ENCODE results near the gene PLK2. TPM values are rescaled to one million over a fixed set of nuclear protein-coding genes. Genes with fewer than 3 reads are reported as not detected.

The PLK2 gene
- total RNA-seq, 4 donors from 2014 or later, result 18.2 to 61.4 (median 36.4) TPM

DNA sequence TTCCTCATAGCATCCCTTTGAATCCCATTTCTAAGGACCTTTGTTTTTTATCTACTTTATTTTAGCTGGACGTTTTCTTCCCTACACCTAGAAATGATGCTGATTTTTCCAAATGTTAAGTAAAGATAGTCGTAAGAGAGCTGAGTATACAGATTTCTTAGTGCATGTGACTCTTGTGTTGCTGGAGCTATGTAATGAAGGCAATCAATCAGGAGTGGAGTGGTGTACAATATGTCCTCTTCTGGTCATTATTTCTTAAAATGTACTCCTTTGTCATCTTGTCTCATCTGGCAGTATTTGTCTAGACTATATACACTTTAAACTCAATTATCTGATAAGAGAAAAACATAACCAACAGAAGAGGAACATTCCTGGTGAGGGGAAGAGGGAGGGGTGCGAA is 44.9 kb upstream of the PLK2 start:
- Histone ChIP-seq H3K4me1 (no peaks in the 10 kb centered on the region), H3K36me3 (no peaks in the 10 kb centered on the region)
- WGBS, 2 donors (ENCODE audit: low coverage in 1 of 2), result 39 to 81% methylated on average over 2 to 3 of the region's 3 CpGs

DNA sequence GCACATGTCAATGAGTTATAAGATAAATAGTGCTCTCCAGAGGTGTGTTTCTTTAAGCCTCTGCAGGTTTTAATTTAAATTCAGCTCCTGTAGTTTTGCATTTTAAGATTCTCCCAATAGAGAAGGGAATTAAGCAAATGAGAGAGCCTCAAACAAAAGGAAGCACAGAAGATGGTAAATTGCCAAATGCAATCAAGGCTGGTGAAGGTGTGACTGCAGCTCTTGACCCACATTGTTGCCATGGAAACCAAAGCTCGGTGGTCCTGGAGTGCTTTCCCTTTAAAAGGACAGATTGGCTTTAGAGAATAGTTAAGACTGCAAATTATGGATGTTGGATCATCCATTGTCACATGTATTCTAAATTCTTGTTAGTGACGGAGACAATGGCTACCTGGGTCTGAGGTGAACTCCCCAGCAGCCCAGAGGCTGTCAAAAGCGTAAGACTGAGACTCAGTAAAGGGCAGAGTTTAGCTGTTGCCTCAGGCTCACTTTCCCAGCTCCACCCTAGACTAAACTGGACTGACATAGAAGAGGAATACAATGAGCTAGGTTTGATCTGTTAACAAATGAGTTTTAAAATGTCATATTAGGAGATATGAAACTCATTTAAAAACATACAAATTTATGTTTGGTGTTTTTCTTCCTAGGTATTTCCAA is 43.6 kb upstream of the PLK2 start:
- no peaks in the 10 kb centered on the region for H3K9me3 ChIP-seq
- 58 to 80% methylated on average over 1 to 3 of the region's 3 CpGs for WGBS, 2 donors (ENCODE audit: low coverage in 1 of 2)
- no peak overlapping the region for H3K4me3 ChIP-seq
- no peak overlapping the region for H3K27ac ChIP-seq
- H3K27me3 ChIP-seq, result no peaks in the 10 kb centered on the region
- H3K4me1 ChIP-seq, result no peaks in the 10 kb centered on the region
- H3K36me3 ChIP-seq, result no peaks in the 10 kb centered on the region
- ATAC-seq, result no peak
- TF ChIP-seq, protein P1, sequence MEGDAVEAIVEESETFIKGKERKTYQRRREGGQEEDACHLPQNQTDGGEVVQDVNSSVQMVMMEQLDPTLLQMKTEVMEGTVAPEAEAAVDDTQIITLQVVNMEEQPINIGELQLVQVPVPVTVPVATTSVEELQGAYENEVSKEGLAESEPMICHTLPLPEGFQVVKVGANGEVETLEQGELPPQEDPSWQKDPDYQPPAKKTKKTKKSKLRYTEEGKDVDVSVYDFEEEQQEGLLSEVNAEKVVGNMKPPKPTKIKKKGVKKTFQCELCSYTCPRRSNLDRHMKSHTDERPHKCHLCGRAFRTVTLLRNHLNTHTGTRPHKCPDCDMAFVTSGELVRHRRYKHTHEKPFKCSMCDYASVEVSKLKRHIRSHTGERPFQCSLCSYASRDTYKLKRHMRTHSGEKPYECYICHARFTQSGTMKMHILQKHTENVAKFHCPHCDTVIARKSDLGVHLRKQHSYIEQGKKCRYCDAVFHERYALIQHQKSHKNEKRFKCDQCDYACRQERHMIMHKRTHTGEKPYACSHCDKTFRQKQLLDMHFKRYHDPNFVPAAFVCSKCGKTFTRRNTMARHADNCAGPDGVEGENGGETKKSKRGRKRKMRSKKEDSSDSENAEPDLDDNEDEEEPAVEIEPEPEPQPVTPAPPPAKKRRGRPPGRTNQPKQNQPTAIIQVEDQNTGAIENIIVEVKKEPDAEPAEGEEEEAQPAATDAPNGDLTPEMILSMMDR (IDR thresholded peaks at IDR 0.05), result no peak

More for the DNA sequence above, 44.9 kb upstream of the PLK2 start:
- TF ChIP-seq EP300 (IDR thresholded peaks at IDR 0.05), result no peak
- TF ChIP-seq, protein P1 (IDR thresholded peaks at IDR 0.05), result no peak
- no peak for TF ChIP-seq POLR2A (IDR thresholded peaks at IDR 0.05)
- TF ChIP-seq POLR2AphosphoS5 (IDR thresholded peaks at IDR 0.05), result no peak
- H3K27me3 ChIP-seq, result no peaks in the 10 kb centered on the region
- no peaks in the 10 kb centered on the region for H3K9me3 ChIP-seq
- no peak overlapping the region for H3K4me3 ChIP-seq
- no peak for ATAC-seq
- H3K27ac ChIP-seq, result no peak overlapping the region

DNA sequence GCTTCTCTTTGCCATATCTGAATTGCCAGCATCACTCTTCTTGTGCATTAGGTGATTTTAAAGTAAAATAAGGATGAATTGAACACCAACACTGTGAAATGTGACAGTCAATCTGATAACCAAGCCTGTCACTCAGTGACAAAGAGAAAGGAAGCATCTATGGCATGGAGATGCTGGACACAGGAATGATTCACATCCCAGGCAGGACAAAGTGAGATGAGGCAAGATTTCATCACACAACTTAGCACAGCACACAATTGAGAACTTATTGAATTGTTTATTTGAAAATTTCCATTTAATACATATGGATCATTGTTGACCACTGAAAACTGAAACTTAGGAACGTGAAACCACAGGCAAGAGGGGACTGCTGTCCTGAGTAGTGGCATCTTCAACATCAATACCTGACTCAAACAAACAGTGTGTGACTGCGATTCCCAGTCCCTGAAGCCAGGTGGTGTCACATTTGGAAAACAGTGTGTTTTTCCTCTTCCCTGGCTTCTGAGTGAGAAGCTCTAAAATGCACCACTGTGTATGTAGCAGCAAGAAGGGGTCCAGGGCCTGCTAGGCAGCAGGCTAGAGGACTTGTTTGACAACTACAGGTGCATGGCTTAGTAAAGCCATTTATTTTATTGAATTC is 42.0 kb upstream of the PLK2 start:
- no peak overlapping the region for H3K27ac ChIP-seq
- no peak overlapping the region for H3K4me3 ChIP-seq
- H3K4me1 ChIP-seq, result no peaks in the 10 kb centered on the region
- no peaks in the 10 kb centered on the region for H3K36me3 ChIP-seq
- TF ChIP-seq, protein P1 (IDR thresholded peaks at IDR 0.05), result no peak
- TF ChIP-seq POLR2A (IDR thresholded peaks at IDR 0.05) (no peak), POLR2AphosphoS5 (IDR thresholded peaks at IDR 0.05) (no peak), EP300 (IDR thresholded peaks at IDR 0.05) (no peak)
- no peak for ATAC-seq
- no peaks in the 10 kb centered on the region for H3K9me3 ChIP-seq
- WGBS, 2 donors (ENCODE audit: low coverage in 1 of 2), result 63 to 71% methylated on average over 1 to 2 of the region's 2 CpGs
- no peaks in the 10 kb centered on the region for H3K27me3 ChIP-seq

- H3K4me3 ChIP-seq, result no peak overlapping the region
- H3K4me1 ChIP-seq, result no peaks in the 10 kb centered on the region
- WGBS, 2 donors (ENCODE audit: low coverage in 1 of 2), result 13 to 17% methylated on average over 2 of the region's 2 CpGs
- TF ChIP-seq, protein P1 (IDR thresholded peaks at IDR 0.05), result no peak
- no peak for TF ChIP-seq POLR2AphosphoS5 (IDR thresholded peaks at IDR 0.05)
- no peak for TF ChIP-seq POLR2A (IDR thresholded peaks at IDR 0.05)
- TF ChIP-seq EP300 (IDR thresholded peaks at IDR 0.05), result no peak
- no peak for ATAC-seq
- H3K27ac ChIP-seq, result no peak overlapping the region
- H3K36me3 ChIP-seq, result no peaks in the 10 kb centered on the region
- no peaks in the 10 kb centered on the region for H3K27me3 ChIP-seq
- no peaks in the 10 kb centered on the region for H3K9me3 ChIP-seq
These were observed 40.1 kb upstream of the PLK2 start for GRCh38 chr5:58499941-58500340.

GRCh38 chr5:58499231-58499630 is 39.3 kb upstream of the PLK2 start:
- H3K36me3 ChIP-seq, result no peaks in the 10 kb centered on the region
- TF ChIP-seq POLR2AphosphoS5 (IDR thresholded peaks at IDR 0.05) (no peak), POLR2A (IDR thresholded peaks at IDR 0.05) (no peak), EP300 (IDR thresholded peaks at IDR 0.05) (no peak)
- TF ChIP-seq, protein P1 (IDR thresholded peaks at IDR 0.05), result no peak
- no peak for ATAC-seq
- H3K4me1 ChIP-seq, result no peaks in the 10 kb centered on the region
- no peak overlapping the region for H3K4me3 ChIP-seq
- no peak overlapping the region for H3K27ac ChIP-seq
- H3K9me3 ChIP-seq, result no peaks in the 10 kb centered on the region
- 81 to 100% methylated on average over 3 of the region's 3 CpGs for WGBS, 2 donors (ENCODE audit: low coverage in 1 of 2)
- no peaks in the 10 kb centered on the region for H3K27me3 ChIP-seq
